KG1 (cell line): Measurements from ENCODE around the gene NPR2.

Experiments used
- DNase-seq: peaks from one replicate; lab custom pipeline; 2025; lab: John Stamatoyannopoulos, UW

The NPR2 gene

GRCh38 chr9:35858458-35858857, 67.1 kb downstream of the NPR2 start:
- DNase-seq: no peak
